GM12878 (cell line): Measurements from ENCODE around the gene MYO1D. TPM values are rescaled to one million over a fixed set of nuclear protein-coding genes. Genes with fewer than 3 reads are reported as not detected.

ENCODE experiments used
- ATAC-seq: fragments of 200-7000 bp; cut with Tn5 transposase; 3 replicates; pipeline ENCODE4 v1.9.1; 2020; ENCODE audit warnings: mild to moderate bottlenecking, moderate library complexity
- BruUV-seq: library from RNA; stranded (reverse); fragments of 400-500 nt; replicated peaks from 2 replicates; lab custom pipeline; 2021; lab: Mats Ljungman, UMichigan
- CTCF ChIA-PET: fragments of 300-600 bp; sonication (Branson Sonifier 250); formaldehyde crosslinking; extraction: SDS; loops from one replicate; lab custom pipeline; 2021; ENCODE audit warnings: inconsistent platforms; lab: Yijun Ruan, JAX
- POLR2A ChIA-PET: fragments of 350-600 bp; formaldehyde crosslinking; extraction: SDS; loops from one replicate; lab custom pipeline; 2021; ENCODE audit warnings: inconsistent platforms; lab: Charles Lee
- RAD21 ChIA-PET: fragments of 300-600 bp; sonication (Branson Sonifier 250); formaldehyde crosslinking; loops from one replicate; lab custom pipeline; 2023; ENCODE audit warnings: antibody characterized with exemption; ENCODE audit not compliant: unreplicated experiment; lab: Charles Lee
- SMC1A ChIA-PET: fragments of 300-600 bp; sonication (Branson Sonifier 250); formaldehyde crosslinking; loops from one replicate; lab custom pipeline; 2023; ENCODE audit not compliant: unreplicated experiment, uncharacterized antibody; lab: Charles Lee
- DNase-seq: peaks from one replicate; pipeline ENCODE4 v3.0.0-alpha.2; 2011; ENCODE audit warnings: low read depth, low spot score
- FAIRE-seq: peaks from 3 replicates; lab custom pipeline; 2011; peaks lifted over from hg19 to GRCh38; lab: Jason Lieb, UNC
- H2AFZ ChIP-seq: 2 replicates; pipeline ENCODE4 v1.6.0; 2011; ENCODE audit warnings: low read depth, low read length, control low read depth; ENCODE audit not compliant: control insufficient read depth
- H3K27ac ChIP-seq: 2 replicates; pipeline ENCODE4 v1.5.1; 2011; ENCODE audit warnings: control low read depth; ENCODE audit not compliant: control insufficient read depth, insufficient read depth
- H3K27me3 ChIP-seq, 2 experiments: replicated peaks in 1 of 2; 2 replicates each; pipeline versions ENCODE4 v1.6.0 to v1.6.1; 2011; ENCODE audit warnings: low read length in 1 of 2; ENCODE audit not compliant: control insufficient read depth in 2 of 2, insufficient read depth in 2 of 2
- H3K36me3 ChIP-seq, 2 experiments: 2 replicates each; pipeline ENCODE4 v1.5.1; 2011; ENCODE audit warnings: low read length in 1 of 2; ENCODE audit not compliant: control insufficient read depth in 2 of 2, insufficient read depth in 2 of 2
- H3K4me1 ChIP-seq: 2 replicates; pipeline ENCODE4 v1.6.1; 2011; ENCODE audit warnings: mild to moderate bottlenecking, low read length, moderate library complexity, mixed read lengths; ENCODE audit not compliant: control insufficient read depth, insufficient read depth
- H3K4me2 ChIP-seq: 2 replicates; pipeline ENCODE4 v1.6.0; 2011; ENCODE audit warnings: control low read depth; ENCODE audit not compliant: control insufficient read depth, insufficient read depth
- H3K4me3 ChIP-seq: fragments of 200-600 bp; sonication (generic); 2 replicates; pipeline ENCODE4 v1.5.1; 2016
- H3K79me2 ChIP-seq: 2 replicates; pipeline ENCODE4 v1.6.0; 2011; ENCODE audit warnings: low read length; ENCODE audit not compliant: control insufficient read depth, insufficient read depth
- H3K9ac ChIP-seq: 2 replicates; pipeline ENCODE4 v1.8.0; 2011; ENCODE audit warnings: low read length, control low read depth, mixed read lengths; ENCODE audit not compliant: control insufficient read depth, insufficient read depth
- H3K9me3 ChIP-seq: replicated peaks from 3 replicates; pipeline ENCODE4 v1.5.1; 2011; ENCODE audit warnings: mild to moderate bottlenecking, low read length; ENCODE audit not compliant: control insufficient read depth, insufficient read depth
- H4K20me1 ChIP-seq: 2 replicates; pipeline ENCODE4 v1.6.0; 2011; ENCODE audit not compliant: control insufficient read depth, insufficient read depth
- HSF1 ChIP-seq: fragments of 150-350 bp; IDR thresholded peaks from 2 replicates; pipeline ENCODE4 v1.6.1; 2014; ENCODE audit warnings: mild to moderate bottlenecking, low read depth, low read length
- NFXL1 ChIP-seq: fragments of 450-650 bp; IDR thresholded peaks from 2 replicates; pipeline ENCODE4 v1.6.1; 2017; ENCODE audit warnings: antibody characterized with exemption, mild to moderate bottlenecking, borderline replicate concordance
- RBBP5 ChIP-seq: fragments of 200-600 bp; sonication (generic); conservative IDR thresholded peaks from 2 replicates; pipeline ENCODE4 v1.6.1; 2016
- WGBS: methylation state at CpG from one replicate; pipeline ENCODE4 v1.1.6; 2016; ENCODE audit warnings: low lambda C conversion rate; ENCODE audit not compliant: insufficient replicate concordance, insufficient coverage; ENCODE audit errors: missing lambda C conversion rate; 5-methylcytosine and 5-hydroxymethylcytosine counted together
- in situ Hi-C: fragments of 300-500 bp; cut with MboI; formaldehyde crosslinking; loops from 9 replicates; pipeline ENCODE4 v1.14.3; 2018; ENCODE audit warnings: mixed read lengths
- intact Hi-C: fragments of 100-400 bp; cut with micrococcal nuclease; formaldehyde crosslinking; loops from one replicate; pipeline ENCODE4 v1.14.2; 2022; ENCODE audit not compliant: unreplicated experiment
- polyA plus RNA-seq, 11 experiments: library from polyadenylated mRNA; depleted of rRNA in 4 of 11; unstranded in 6 of 11; stranded (reverse) in 5 of 11; fragments of >200 nt; fragmentation: Nextera tagmentation in 4 of 11; fragmentation: Illumina TruSeq in 1 of 11; extraction: Ambion mirVana in 4 of 11; extraction: Trizol in 1 of 11; gene quantifications; 1 replicate in 1 of 11; 2 replicates in 10 of 11; pipeline versions ENCODE4 v1.2.1 to v1.2.3, GENCODE V29; 2011 to 2016; ENCODE audit warnings: inconsistent platforms in 2 of 11, missing spikeins in 2 of 11, low read depth in 1 of 11
- total RNA-seq, 4 experiments: library from RNA; depleted of rRNA in 3 of 4; stranded (reverse); fragments of >200 nt in 3 of 4; fragmentation: Illumina TruSeq in 1 of 4; extraction: Trizol in 1 of 4; gene quantifications; 2 replicates each; pipeline versions ENCODE4 v1.2.1 to v1.2.3, GENCODE V29; 2013 to 2021

The MYO1D gene
- total and polyA plus RNA-seq, 10 of the 15 experiments (the other 5 are each of a cell fraction or from before 2014, with no cell fraction given), result 1.8 to 37.7 (median 25.4) TPM

DNA sequence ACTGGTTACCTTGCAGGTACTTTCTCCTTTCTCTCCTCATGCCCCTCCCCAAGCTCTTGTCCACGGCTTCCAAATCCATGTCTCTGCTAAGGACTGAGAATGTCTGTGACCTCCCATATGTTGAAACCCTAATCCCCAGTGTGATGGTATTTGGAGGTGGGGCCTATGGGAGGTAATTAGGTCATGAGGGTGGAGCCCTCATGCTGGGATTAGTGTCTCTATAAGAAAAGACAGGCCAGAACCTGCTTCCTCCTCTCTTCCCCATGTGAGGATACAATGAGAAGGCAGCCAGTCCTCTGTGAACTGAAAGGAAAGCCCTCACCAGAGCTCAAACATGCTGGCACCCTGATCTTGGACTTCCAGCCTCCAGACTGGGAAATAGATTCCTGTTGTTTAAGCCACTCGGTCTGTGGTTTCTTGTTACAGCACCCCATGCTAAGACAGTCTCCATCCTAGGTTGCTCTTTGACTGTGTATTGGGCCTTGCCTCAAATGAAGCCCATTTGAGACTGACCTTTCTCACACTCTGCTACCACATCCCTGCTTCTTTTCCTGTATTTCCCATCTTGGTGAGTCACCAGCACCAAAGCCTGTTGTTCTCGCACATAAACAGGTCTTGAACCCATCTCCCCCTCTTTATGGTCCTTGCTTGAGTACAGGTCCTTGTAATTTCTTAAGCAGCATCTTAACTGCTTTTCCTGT, 255.2 kb downstream of the MYO1D start (continued):
- TF ChIP-seq RBBP5 (no peak), HSF1 (no peak)
- TF ChIP-seq, all 136 proteins: peak for 0

DNA sequence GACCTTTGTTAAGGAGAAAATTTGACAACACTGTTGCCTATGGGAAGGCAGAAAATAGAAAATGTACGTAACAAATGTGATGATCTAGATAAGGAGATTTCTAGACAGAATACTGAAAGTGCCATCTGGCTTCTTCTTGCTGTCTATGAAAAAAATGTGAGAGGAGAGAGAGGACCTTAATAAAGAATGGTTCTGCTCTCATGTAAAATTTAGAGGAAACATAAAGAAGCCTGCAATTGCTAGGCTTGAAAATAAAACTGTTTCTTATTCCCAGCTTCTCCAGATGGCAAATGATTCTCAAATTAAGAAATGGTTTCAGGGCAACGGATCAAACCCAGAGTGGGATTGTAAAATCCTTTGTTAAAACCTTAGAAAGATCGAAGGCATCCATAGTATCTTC, 261.6 kb downstream of the MYO1D start:
- TF ChIP-seq NFXL1, result no peak
- no peak for DNase-seq
- Histone ChIP-seq H3K4me3 (no peak overlapping the region), H3K4me2 (no peak overlapping the region), H3K79me2 (no peaks in the 10 kb centered on the region), H3K27ac (no peak overlapping the region), H2AFZ (no peak overlapping the region), H3K36me3 (no peaks in the 10 kb centered on the region), H3K27me3 (no peaks in the 10 kb centered on the region), H4K20me1 (no peaks in the 10 kb centered on the region), H3K9me3 (no peaks in the 10 kb centered on the region), H3K4me1 (no peaks in the 10 kb centered on the region), H3K9ac (no peak overlapping the region)
- in situ Hi-C loops, result no loop called here
- intact Hi-C loops, result no loop called here
- CTCF ChIA-PET, result interaction anchor here (1.1 to 1.3 kb wide), 2 partner anchors 13 to 124 kb away, joined by 3 read pairs; no protein-coding TSS in a partner anchor
- no peak for ATAC-seq
- POLR2A ChIA-PET, result no interaction called here
- RAD21 ChIA-PET, result no interaction called here
- no TSS peak for BruUV-seq
- WGBS, result 73% methylated on average over 3 of the region's 3 CpGs
- no peak for FAIRE-seq
- SMC1A ChIA-PET, result interaction anchor here (1.2 kb wide), 1 partner anchor 15 kb away, joined by 3 read pairs; no protein-coding TSS in a partner anchor
